ENCODE measurements around the gene CCDC80.

Gene CCDC80

DNA sequence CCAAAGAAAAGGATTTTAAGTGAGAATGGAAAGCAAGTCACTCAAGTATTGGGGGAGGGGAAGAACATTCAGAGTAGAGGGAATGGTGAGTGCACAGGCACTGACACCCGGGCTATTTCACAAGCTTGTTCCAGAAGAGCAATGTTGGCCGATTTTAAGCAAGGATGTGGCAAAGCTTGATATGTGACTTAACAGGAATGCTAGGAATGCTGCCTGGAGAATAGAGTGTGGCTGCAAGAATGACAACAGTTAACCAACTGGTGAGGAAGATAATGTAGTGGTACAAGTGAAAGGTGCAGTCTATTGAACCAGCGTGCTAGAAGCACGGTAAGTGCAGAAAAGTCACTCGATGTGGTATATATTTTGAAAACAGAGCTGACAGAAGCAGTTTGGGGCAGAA, 6.2 kb upstream of the CCDC80 start:
- no peaks in the 10 kb centered on the region for H3K4me1 ChIP-seq (ENCODE audit: control insufficient read depth in 1 of 2, insufficient read depth in 2 of 2, low read length in 2 of 2)
- no peak overlapping the region for H3K27ac ChIP-seq (ENCODE audit: low read depth, low read length)
- no peaks in the 10 kb centered on the region for H3K27me3 ChIP-seq (ENCODE audit: control insufficient read depth in 1 of 2, insufficient read depth in 2 of 2, low read length in 2 of 2)
- no peaks in the 10 kb centered on the region for H3K36me3 ChIP-seq (ENCODE audit: control insufficient read depth in 1 of 2, insufficient read depth in 2 of 2, low read length in 2 of 2)
- no peaks in the 10 kb centered on the region for H3K9me3 ChIP-seq (ENCODE audit: control insufficient read depth in 1 of 2, low read length in 2 of 2)
- no peak overlapping the region for H3K4me3 ChIP-seq (ENCODE audit: low read depth in 1 of 2, low read length in 2 of 2)
- H3K9ac ChIP-seq (ENCODE audit: low read depth in 1 of 2, low read length in 2 of 2): no peak overlapping the region

DNA sequence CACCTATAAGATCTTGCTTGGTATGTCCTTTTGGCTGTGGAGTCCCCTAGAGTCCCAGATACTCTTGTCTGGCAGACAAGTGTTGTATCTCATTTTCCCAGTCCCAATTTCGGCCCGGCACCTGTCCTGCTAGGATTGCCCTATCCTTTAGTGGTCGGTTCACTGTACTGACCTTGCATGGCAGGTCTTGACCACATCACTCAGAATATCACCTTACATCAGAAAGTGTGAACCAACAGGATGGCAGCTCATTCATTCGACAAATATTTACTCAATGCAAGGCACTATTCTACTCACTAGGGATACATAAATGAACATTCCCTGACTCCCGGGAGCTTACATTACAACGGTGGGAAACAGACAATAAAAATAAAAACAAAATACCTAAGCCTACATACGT, 5.7 kb upstream of the CCDC80 start:
- H3K27me3 ChIP-seq (ENCODE audit: control insufficient read depth in 1 of 2, insufficient read depth in 2 of 2, low read length in 2 of 2): peaks cover 0 to 2% of the 10 kb centered on the region in 2 donors
- no peak overlapping the region for H3K27ac ChIP-seq (ENCODE audit: low read depth, low read length)
- H3K9ac ChIP-seq (ENCODE audit: low read depth in 1 of 2, low read length in 2 of 2): no peak overlapping the region
- H3K9me3 ChIP-seq (ENCODE audit: control insufficient read depth in 1 of 2, low read length in 2 of 2): no peaks in the 10 kb centered on the region
- no peaks in the 10 kb centered on the region for H3K4me1 ChIP-seq (ENCODE audit: control insufficient read depth in 1 of 2, insufficient read depth in 2 of 2, low read length in 2 of 2)
- H3K4me3 ChIP-seq (ENCODE audit: low read depth in 1 of 2, low read length in 2 of 2): no peak overlapping the region
- no peaks in the 10 kb centered on the region for H3K36me3 ChIP-seq (ENCODE audit: control insufficient read depth in 1 of 2, insufficient read depth in 2 of 2, low read length in 2 of 2)

DNA sequence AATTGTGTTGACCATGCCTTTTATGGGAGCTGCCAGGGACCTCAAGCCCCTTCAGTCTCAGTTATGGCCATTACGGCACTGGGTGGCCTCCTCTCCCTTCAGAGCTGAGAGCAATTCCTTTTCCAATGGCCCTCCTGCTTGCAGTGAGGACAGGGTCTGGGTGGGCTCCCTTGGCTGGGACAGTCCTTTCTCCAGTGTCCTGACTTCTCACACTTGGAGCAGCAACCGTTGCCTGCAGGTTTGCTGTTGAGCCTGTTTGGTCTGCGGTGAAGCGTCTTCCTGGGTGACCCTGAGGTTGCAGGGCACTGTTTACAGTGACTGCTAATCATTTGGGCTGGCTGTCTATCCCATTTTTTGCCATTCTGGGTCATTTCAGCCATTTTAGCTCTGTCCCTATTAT, 3.5 kb upstream of the CCDC80 start:
- H3K4me3 ChIP-seq (ENCODE audit: low read depth in 1 of 2, low read length in 2 of 2): no peak overlapping the region
- H3K4me1 ChIP-seq (ENCODE audit: control insufficient read depth in 1 of 2, insufficient read depth in 2 of 2, low read length in 2 of 2): no peaks in the 10 kb centered on the region
- no peak overlapping the region for H3K27ac ChIP-seq (ENCODE audit: low read depth, low read length)
- peaks cover 0 to 7% of the 10 kb centered on the region in 2 donors for H3K27me3 ChIP-seq (ENCODE audit: control insufficient read depth in 1 of 2, insufficient read depth in 2 of 2, low read length in 2 of 2)
- H3K9ac ChIP-seq (ENCODE audit: low read depth in 1 of 2, low read length in 2 of 2): no peak overlapping the region
- no peaks in the 10 kb centered on the region for H3K36me3 ChIP-seq (ENCODE audit: control insufficient read depth in 1 of 2, insufficient read depth in 2 of 2, low read length in 2 of 2)
- no peaks in the 10 kb centered on the region for H3K9me3 ChIP-seq (ENCODE audit: control insufficient read depth in 1 of 2, low read length in 2 of 2)

DNA sequence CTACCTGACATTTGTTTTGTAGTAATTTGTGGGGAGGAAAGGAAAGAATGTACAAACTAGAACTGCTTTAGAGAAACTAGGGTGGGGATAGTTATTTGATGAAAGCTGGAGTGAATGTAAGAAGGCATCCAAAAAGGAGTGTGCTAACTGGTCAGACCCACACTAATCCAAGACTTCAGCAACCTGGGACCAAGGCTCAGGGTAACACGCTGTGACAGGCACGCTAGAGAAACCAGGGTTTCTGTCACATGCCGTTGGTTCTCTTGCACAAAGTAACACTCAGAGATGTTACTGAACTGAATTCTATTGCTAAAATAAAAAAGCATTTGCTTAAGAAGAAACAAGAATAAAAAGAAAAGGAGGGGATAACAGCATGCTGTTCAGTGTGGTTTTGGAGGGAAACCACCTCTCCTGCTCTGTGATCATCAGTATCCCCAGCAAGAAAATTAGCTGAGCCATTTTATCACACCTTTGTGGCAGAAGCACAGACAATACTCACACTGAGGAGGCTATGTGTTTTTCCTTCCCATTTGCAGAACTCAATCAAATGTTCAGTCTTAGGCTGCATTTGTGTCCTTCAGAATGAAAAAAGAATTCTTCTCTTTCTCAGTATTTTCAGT, 2.8 kb upstream of the CCDC80 start:
- H3K9me3 ChIP-seq (ENCODE audit: control insufficient read depth in 1 of 2, low read length in 2 of 2): no peaks in the 10 kb centered on the region
- H3K4me1 ChIP-seq (ENCODE audit: control insufficient read depth in 1 of 2, insufficient read depth in 2 of 2, low read length in 2 of 2): no peaks in the 10 kb centered on the region
- no peaks in the 10 kb centered on the region for H3K36me3 ChIP-seq (ENCODE audit: control insufficient read depth in 1 of 2, insufficient read depth in 2 of 2, low read length in 2 of 2)
- H3K9ac ChIP-seq (ENCODE audit: low read depth in 1 of 2, low read length in 2 of 2): no peak overlapping the region
- H3K27me3 ChIP-seq (ENCODE audit: control insufficient read depth in 1 of 2, insufficient read depth in 2 of 2, low read length in 2 of 2): peaks cover 0 to 7% of the 10 kb centered on the region in 2 donors
- H3K27ac ChIP-seq (ENCODE audit: low read depth, low read length): no peak overlapping the region
- no peak overlapping the region for H3K4me3 ChIP-seq (ENCODE audit: low read depth in 1 of 2, low read length in 2 of 2)

DNA sequence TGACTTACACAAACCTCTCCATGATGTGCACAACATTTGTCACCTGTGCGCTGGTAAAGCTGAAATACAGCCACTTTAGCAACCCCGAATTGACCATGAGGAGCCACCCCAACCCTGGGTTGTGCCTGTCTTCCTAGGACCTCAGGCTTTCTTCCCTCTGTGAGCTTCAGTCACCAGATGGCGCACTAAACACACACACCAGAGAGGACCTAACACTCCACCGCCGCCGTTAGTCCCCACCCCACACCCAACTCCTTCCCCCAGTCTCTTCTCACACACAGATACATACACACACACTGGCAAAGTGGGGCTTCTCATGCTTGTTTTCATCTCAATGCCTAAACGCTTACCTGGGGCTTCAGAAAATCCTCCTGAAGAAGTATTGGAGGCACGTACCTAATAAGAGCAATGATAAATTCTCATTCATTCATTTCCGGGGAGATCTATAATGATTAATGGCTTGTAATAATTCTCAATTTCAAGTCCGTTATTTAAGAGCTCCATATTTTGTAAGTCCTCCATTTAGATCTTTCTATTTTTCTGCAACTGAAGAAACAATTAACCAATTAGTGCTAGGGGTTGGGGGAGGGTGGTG, 2.1 kb upstream of the CCDC80 start:
- Histone ChIP-seq H3K4me1 (ENCODE audit: control insufficient read depth in 1 of 2, insufficient read depth in 2 of 2, low read length in 2 of 2) (no peaks in the 10 kb centered on the region), H3K9me3 (ENCODE audit: control insufficient read depth in 1 of 2, low read length in 2 of 2) (no peaks in the 10 kb centered on the region), H3K4me3 (ENCODE audit: low read depth in 1 of 2, low read length in 2 of 2) (peak overlapping the region in 1 of 2 donors; percentile 50), H3K27me3 (ENCODE audit: control insufficient read depth in 1 of 2, insufficient read depth in 2 of 2, low read length in 2 of 2) (peaks cover 0 to 7% of the 10 kb centered on the region in 2 donors), H3K27ac (ENCODE audit: low read depth, low read length) (no peak overlapping the region), H3K9ac (ENCODE audit: low read depth in 1 of 2, low read length in 2 of 2) (no peak overlapping the region), H3K36me3 (ENCODE audit: control insufficient read depth in 1 of 2, insufficient read depth in 2 of 2, low read length in 2 of 2) (no peaks in the 10 kb centered on the region)

DNA sequence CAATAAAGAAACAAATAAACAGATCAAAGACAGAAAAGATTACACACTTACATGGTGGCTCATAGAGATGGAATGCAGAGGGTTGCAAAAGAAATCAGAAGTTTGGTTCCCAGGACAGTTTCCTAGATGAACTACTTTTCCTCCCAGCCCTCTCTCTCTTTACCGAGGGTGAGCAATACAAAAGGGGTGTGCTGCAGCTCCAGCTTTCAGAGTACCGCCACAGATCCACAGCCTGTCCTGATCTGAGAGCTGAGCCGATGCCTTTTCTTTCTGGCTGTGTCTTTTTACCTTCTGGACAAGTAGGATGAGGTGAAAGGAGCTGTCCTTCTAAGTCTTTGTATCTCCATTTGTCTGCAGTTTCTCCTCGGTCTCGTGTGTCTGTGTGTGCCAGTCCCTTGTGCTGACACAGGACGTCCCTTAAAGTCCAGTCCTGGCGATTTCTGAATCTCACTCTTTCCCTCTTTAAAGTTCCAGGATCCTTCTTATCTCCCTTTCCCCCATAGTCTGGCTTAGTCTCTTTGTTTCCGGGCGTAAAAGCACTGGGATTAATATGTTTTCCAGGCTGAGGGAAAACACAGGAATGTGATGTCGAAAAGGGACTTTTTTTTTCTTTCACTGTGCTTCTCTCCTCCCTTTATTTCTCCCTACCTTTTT, 540 bp downstream of the CCDC80 start:
- Histone ChIP-seq H3K36me3 (ENCODE audit: control insufficient read depth in 1 of 2, insufficient read depth in 2 of 2, low read length in 2 of 2) (no peaks in the 10 kb centered on the region), H3K4me3 (ENCODE audit: low read depth in 1 of 2, low read length in 2 of 2) (peak overlapping the region; percentile 34 to 41), H3K27me3 (ENCODE audit: control insufficient read depth in 1 of 2, insufficient read depth in 2 of 2, low read length in 2 of 2) (peaks cover 0 to 7% of the 10 kb centered on the region in 2 donors), H3K27ac (ENCODE audit: low read depth, low read length) (peak overlapping the region; percentile 53), H3K9me3 (ENCODE audit: control insufficient read depth in 1 of 2, low read length in 2 of 2) (no peaks in the 10 kb centered on the region), H3K4me1 (ENCODE audit: control insufficient read depth in 1 of 2, insufficient read depth in 2 of 2, low read length in 2 of 2) (no peaks in the 10 kb centered on the region), H3K9ac (ENCODE audit: low read depth in 1 of 2, low read length in 2 of 2) (no peak overlapping the region)

DNA sequence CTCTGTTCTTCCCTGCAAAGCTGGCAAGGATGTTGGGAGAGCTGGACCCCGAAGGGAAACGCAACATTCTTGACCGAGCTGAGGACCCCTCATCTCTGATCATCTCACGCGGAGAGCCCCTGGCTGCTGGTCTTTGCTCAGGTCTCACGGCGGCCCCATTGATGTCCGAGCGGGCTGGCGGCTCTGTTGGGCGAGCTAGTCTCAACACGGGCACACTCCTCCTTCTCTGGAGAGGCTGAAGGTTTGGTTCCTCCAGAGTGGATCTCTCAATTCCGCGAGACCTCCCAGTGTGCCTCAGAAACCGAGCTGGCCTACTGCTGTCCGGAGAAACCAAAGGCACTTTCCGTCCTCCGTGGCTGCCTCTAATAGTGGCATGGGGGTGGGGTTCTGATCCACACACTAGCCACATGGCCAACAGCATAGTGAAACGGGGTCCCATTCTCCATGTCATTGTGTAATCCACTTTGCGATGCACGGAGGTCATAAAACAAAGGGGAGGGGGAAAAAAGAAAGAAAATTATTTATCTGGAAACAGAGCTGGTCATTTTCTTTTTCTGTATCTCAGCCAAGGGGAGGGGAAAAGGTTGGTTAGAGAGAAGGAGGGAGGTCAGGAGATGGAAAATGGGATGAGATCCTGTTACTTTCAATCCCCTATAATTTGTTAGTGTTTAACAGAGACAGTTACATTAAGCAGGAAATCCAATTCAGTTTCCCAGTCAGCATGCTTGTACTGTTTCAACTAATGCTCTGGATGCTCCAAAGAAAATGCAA, 1.3 kb downstream of the CCDC80 start:
- Histone ChIP-seq H3K27ac (ENCODE audit: low read depth, low read length) (no peak overlapping the region), H3K36me3 (ENCODE audit: control insufficient read depth in 1 of 2, insufficient read depth in 2 of 2, low read length in 2 of 2) (no peaks in the 10 kb centered on the region), H3K9me3 (ENCODE audit: control insufficient read depth in 1 of 2, low read length in 2 of 2) (no peaks in the 10 kb centered on the region), H3K4me1 (ENCODE audit: control insufficient read depth in 1 of 2, insufficient read depth in 2 of 2, low read length in 2 of 2) (no peaks in the 10 kb centered on the region), H3K4me3 (ENCODE audit: low read depth in 1 of 2, low read length in 2 of 2) (peak overlapping the region; percentile 34 to 41), H3K9ac (ENCODE audit: low read depth in 1 of 2, low read length in 2 of 2) (no peak overlapping the region), H3K27me3 (ENCODE audit: control insufficient read depth in 1 of 2, insufficient read depth in 2 of 2, low read length in 2 of 2) (peaks cover 0 to 7% of the 10 kb centered on the region in 2 donors)

DNA sequence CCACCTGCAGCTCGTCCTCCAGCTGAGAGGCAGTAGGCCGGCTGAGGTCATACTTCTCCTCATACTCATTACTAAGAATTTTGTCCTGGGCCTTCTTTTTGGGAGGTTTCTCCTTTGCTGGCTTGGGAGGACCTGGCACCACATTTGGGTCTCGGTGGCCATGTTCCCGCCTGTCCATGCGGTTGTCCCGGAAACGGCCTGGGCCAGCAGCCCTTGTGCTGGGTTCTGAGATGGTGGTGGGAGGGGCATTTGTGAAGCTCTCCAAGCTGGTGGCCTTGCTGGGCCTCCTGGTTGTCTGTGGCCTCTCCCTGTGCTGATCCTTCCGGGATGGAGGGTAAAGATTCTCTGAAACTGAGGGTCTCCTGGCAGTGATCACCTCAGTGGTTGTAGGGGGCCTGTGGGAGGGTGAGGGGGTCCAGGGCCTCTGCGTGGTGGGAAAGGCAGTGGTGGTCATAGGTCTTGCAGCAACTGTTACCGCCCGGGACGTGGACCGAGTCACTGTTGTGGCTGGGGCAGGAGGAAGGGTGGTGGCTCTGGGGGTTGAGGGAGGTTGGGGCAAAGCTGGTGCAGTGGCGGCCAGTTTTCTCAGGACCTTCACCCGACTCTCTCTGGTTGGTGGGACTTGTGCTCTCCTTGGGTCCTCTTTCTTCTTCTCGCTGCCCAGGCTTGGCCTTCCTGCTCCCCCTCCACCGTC, 2.5 kb downstream of the CCDC80 start:
- H3K4me3 ChIP-seq (ENCODE audit: low read depth in 1 of 2, low read length in 2 of 2): no peak overlapping the region
- no peak overlapping the region for H3K9ac ChIP-seq (ENCODE audit: low read depth in 1 of 2, low read length in 2 of 2)
- peaks cover 0 to 7% of the 10 kb centered on the region in 2 donors for H3K27me3 ChIP-seq (ENCODE audit: control insufficient read depth in 1 of 2, insufficient read depth in 2 of 2, low read length in 2 of 2)
- H3K36me3 ChIP-seq (ENCODE audit: control insufficient read depth in 1 of 2, insufficient read depth in 2 of 2, low read length in 2 of 2): no peaks in the 10 kb centered on the region
- no peak overlapping the region for H3K27ac ChIP-seq (ENCODE audit: low read depth, low read length)
- no peaks in the 10 kb centered on the region for H3K4me1 ChIP-seq (ENCODE audit: control insufficient read depth in 1 of 2, insufficient read depth in 2 of 2, low read length in 2 of 2)
- no peaks in the 10 kb centered on the region for H3K9me3 ChIP-seq (ENCODE audit: control insufficient read depth in 1 of 2, low read length in 2 of 2)

DNA sequence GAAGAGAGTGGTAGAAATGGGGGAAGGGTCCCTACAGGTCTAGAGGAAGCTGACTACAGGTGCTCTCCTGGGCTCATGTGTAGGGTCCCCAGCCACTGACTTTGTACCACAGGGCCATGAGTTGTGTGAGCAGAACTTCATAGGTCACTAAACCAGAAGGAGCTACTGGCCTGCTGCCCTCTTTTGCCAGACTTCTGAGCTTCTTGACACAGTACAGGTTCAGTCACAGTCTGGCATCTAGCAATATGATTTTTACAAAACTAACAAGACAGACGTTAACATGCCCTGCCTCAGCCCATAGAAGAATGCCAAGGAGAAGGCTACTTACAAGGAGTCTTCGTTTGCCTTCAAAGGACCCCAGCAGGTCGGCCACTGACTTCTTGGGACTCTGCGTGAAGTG, 3.2 kb downstream of the CCDC80 start:
- H3K4me3 ChIP-seq (ENCODE audit: low read depth in 1 of 2, low read length in 2 of 2): no peak overlapping the region
- H3K9ac ChIP-seq (ENCODE audit: low read depth in 1 of 2, low read length in 2 of 2): no peak overlapping the region

More for the DNA sequence above, 3.2 kb downstream of the CCDC80 start:
- no peaks in the 10 kb centered on the region for H3K36me3 ChIP-seq (ENCODE audit: control insufficient read depth in 1 of 2, insufficient read depth in 2 of 2, low read length in 2 of 2)
- H3K27me3 ChIP-seq (ENCODE audit: control insufficient read depth in 1 of 2, insufficient read depth in 2 of 2, low read length in 2 of 2): peaks cover 0 to 7% of the 10 kb centered on the region in 2 donors
- no peaks in the 10 kb centered on the region for H3K4me1 ChIP-seq (ENCODE audit: control insufficient read depth in 1 of 2, insufficient read depth in 2 of 2, low read length in 2 of 2)
- H3K27ac ChIP-seq (ENCODE audit: low read depth, low read length): no peak overlapping the region
- no peaks in the 10 kb centered on the region for H3K9me3 ChIP-seq (ENCODE audit: control insufficient read depth in 1 of 2, low read length in 2 of 2)
